ENCODE measurements around the gene CRY1. TPM values are rescaled to one million over a fixed set of nuclear protein-coding genes. Genes with fewer than 3 reads are reported as not detected.

The CRY1 gene
- total RNA-seq, 1 donor from 2014 or later = 8.0 TPM

DNA sequence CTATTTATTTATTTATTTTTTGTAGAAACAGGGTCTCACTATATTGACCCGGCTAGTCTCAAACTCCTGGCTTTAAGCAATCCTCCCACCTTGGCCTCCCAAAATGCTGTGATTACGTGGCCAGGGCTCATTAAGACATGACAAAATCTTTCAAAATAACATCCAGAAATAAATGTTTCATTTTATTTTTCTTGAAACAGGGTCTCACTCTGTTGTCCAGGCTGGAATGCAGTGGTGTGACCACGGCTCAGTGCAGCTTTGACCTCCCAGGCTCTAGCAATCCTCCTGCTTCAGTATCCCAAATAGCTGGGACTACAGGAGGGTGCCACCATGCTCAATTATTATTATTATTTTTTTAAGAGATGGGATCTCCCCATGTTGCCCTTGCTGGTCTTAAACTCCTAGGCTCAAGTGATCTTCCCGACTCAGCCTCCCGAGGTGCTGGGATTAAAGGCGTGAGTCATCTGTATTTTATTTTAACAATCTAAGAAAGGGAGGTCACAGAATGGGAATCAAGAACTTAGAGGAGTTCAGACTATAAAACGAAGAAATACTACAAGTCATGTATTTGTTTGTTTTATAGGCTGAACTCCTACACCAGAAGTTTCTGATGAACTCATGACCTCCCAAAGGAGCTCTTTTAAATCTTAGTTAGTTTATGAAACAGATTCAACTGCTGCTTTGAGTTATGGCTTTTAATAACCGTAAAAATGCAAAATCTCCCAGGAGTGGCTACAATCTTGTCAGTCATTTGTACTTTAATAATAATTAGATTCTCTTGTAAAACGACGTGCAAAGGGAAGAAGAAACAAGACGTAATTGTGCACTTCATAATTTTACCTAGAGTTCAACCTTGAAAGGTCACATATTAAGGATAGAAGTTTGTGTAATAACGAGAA, 139.7 kb downstream of the CRY1 start:
- ATAC-seq (ENCODE audit: poor library complexity) = no peak
- intact Hi-C loops (cut with DNase I) = loop anchor here (10.0 kb wide), 1 partner anchor 179 kb away; the partner anchor contains the start of gene RIC8B
- no peak for DNase-seq

DNA sequence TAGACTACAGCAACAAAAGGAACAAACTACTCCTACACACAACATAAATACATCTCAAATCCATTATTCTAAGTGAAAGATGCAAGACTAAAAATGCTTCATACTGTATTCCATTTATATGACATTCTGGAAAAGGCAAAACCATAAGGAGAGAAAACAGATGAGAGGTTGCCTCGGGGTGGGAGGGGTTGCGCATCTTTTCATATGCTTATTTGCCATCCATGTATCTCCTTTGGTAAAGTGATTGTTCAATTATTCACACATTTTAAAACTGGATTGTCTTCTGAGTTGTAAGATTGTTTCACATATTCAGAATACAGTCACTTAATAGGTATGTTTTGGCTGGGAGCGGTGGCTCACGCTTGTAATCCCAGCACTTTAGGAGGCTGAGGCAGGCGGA, 142.8 kb downstream of the CRY1 start:
- DNase-seq = no peak
- no peak for ATAC-seq (ENCODE audit: poor library complexity)
- intact Hi-C loops (cut with DNase I) = loop anchor here (10.0 kb wide), 1 partner anchor 176 kb away; the partner anchor contains the start of gene RIC8B

DNA sequence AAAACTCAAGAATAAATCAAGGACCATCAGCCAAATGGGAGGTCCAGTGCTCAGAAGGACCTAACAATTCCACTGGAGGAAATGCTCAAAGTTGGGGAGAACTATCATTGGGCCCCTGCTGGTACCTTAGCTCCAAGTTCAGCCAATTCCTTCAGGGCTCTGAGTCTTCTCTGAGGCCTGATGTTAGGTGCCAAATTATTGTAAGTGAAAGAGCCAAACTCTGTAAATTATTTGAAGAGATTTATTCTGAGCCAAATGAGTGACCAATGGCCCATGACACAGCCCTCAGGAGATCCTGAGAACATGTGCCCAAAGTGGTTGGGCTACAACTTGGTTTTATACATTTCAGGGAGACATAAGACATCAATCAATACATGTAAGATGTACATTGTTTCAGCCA, 145.9 kb downstream of the CRY1 start:
- intact Hi-C loops (cut with DNase I) = no loop called here
- DNase-seq = no peak
- ATAC-seq (ENCODE audit: poor library complexity) = no peak

DNA sequence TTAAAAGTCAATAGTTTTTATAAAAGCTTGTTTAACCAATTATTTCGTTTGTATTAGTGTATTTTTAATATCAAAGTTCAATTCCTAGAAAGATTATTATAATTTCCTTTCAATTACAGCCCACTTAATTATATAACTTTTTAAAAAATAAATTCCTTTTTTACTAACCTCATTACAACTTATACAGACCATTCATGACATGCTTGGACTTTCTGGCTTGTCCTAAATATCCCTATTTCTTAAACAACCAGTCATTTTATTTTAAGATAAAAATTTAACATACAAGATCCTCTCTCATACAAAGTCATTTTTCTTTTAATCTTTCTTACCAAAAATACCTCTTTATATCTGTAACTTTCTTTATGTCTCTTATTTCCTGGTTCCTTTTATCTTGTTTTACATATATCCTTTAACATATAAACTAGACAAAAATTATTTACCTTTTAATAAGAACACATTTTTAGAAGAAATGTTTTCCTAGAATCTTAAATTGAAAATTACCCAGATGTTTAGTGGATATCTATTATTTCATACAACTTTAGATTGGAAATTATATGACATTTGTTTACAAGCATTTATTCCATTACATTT, 148.0 kb downstream of the CRY1 start:
- intact Hi-C loops (cut with DNase I) = no loop called here
- no peak for ATAC-seq (ENCODE audit: poor library complexity)
- DNase-seq = no peak

DNA sequence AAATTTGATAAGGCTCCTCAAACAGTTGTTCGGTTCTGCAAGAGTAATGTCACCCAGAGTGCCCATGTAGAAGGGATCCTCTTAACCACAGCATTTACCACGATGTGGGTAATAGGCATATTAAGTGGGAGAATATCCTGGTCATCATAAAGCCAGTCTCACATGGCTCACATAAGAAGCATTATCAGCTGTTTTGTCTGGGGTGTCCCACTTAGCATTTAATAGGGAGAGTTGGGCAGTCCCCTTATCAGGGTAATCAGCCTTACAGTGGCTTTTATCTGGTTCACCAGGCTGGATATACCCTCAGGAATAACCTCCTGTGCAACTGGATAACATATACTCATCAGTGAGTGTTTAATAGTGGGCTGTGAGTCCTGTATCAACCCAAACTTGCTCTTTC, 150.6 kb downstream of the CRY1 start:
- intact Hi-C loops (cut with DNase I) = no loop called here
- ATAC-seq (ENCODE audit: poor library complexity) (no peak), DNase-seq (no peak)

DNA sequence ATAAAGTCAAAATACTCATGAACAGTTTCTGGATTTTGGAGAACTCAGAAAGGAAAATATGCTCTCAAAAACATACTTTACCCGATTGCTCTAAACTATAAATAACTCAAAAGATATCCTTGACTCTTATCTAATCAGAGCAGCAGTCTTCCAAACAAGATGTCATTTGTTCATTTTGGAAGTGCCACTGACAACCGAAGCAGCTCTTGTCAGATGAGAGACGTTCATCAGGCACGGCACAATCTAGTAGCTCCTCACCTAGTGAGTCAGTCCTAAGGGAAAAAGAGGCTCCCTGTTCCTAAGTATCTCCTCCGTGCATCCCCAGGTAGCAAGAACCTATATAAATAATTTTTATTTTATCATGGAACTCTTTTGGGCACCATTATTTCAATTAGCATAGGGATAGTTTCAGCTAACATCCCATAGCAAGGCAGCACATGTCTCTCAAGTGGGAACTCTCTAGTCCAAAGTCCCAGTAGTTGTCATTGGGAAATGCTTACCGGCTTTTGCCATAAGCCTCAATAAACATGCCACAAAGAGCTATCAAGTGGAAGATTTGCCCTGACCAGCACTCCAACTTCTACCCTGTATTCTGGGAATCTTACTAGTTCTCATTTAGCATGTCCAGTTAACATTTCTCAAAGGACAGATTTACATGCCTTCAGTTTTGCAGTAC, 151.7 kb downstream of the CRY1 start:
- no peak for ATAC-seq (ENCODE audit: poor library complexity)
- intact Hi-C loops (cut with DNase I) = no loop called here
- no peak for DNase-seq

Other genes with a start within 250 kb of the CRY1 start
- gene TMEM263, start 137.6 kb downstream of the CRY1 start, total RNA-seq = 28.8 TPM
- gene MTERF2, start 106.4 kb downstream of the CRY1 start, total RNA-seq = 36.4 TPM

All from Right ventricle myocardium superior (tissue), 1 donor.